Measurements from ENCODE around the gene SLC36A4.
"Not testable (repeated sequence)": the region's sequence is repeated elsewhere in the genome, so short reads cannot be mapped to it uniquely, and the experiment has no call there.

SLC36A4 gene

GRCh38 chr11:93194673-93195291 is 3.0 kb downstream of the SLC36A4 start:
- no peak for DNase-seq (ENCODE audit: low read depth in 3 of 3)

- DNase-seq (ENCODE audit: low read depth in 3 of 3) = no peak
These were observed 4.1 kb downstream of the SLC36A4 start for GRCh38 chr11:93193731-93194130.

- no peak for DNase-seq (ENCODE audit: low read depth in 3 of 3)
These were observed 5.6 kb downstream of the SLC36A4 start for GRCh38 chr11:93192163-93192562.

GRCh38 chr11:93189462-93189861 is 8.3 kb downstream of the SLC36A4 start:
- DNase-seq (ENCODE audit: low read depth in 3 of 3) = no peak

- DNase-seq (ENCODE audit: low read depth in 3 of 3) = no peak
These were observed 9.1 kb downstream of the SLC36A4 start for GRCh38 chr11:93188726-93189125.

GRCh38 chr11:93187290-93187689 is 10.5 kb downstream of the SLC36A4 start:
- no peak for DNase-seq (ENCODE audit: low read depth in 3 of 3)

GRCh38 chr11:93177891-93178290 is 19.9 kb downstream of the SLC36A4 start:
- DNase-seq (ENCODE audit: low read depth in 3 of 3) = not testable (repeated sequence)

GRCh38 chr11:93169950-93170561 is 27.7 kb downstream of the SLC36A4 start:
- no peak for DNase-seq (ENCODE audit: low read depth in 3 of 3)

GRCh38 chr11:93169143-93169542 is 28.6 kb downstream of the SLC36A4 start:
- no peak for DNase-seq (ENCODE audit: low read depth in 3 of 3)

GRCh38 chr11:93166862-93167261 is 30.9 kb downstream of the SLC36A4 start:
- no peak for DNase-seq (ENCODE audit: low read depth in 3 of 3)

- DNase-seq (ENCODE audit: low read depth in 3 of 3) = no peak
These were observed 31.6 kb downstream of the SLC36A4 start for GRCh38 chr11:93166194-93166593.

GRCh38 chr11:93160808-93161207 is 37.0 kb downstream of the SLC36A4 start:
- no peak for DNase-seq (ENCODE audit: low read depth in 3 of 3)

- no peak for DNase-seq (ENCODE audit: low read depth in 3 of 3)
These were observed 37.6 kb downstream of the SLC36A4 start for GRCh38 chr11:93160156-93160555.

- DNase-seq (ENCODE audit: low read depth in 3 of 3) = no peak
These were observed 38.1 kb downstream of the SLC36A4 start for GRCh38 chr11:93159721-93160120.

- DNase-seq (ENCODE audit: low read depth in 3 of 3) = no peak
These were observed 42.1 kb downstream of the SLC36A4 start for GRCh38 chr11:93155738-93156137.

GRCh38 chr11:93145390-93145915 is 52.3 kb downstream of the SLC36A4 start:
- no peak for DNase-seq (ENCODE audit: low read depth in 3 of 3)

GRCh38 chr11:93143800-93144199 is 54.0 kb downstream of the SLC36A4 start:
- DNase-seq (ENCODE audit: low read depth in 3 of 3) = no peak

- no peak for DNase-seq (ENCODE audit: low read depth in 3 of 3)
These were observed 54.6 kb downstream of the SLC36A4 start for GRCh38 chr11:93143186-93143585.

- DNase-seq (ENCODE audit: low read depth in 3 of 3) = no peak
These were observed 64.2 kb downstream of the SLC36A4 start for GRCh38 chr11:93133488-93134109.

GRCh38 chr11:93132836-93133235 is 65.0 kb downstream of the SLC36A4 start:
- no peak for DNase-seq (ENCODE audit: low read depth in 3 of 3)

GRCh38 chr11:93131709-93132108 is 66.1 kb downstream of the SLC36A4 start:
- DNase-seq (ENCODE audit: low read depth in 3 of 3) = no peak

- no peak for DNase-seq (ENCODE audit: low read depth in 3 of 3)
These were observed 69.2 kb downstream of the SLC36A4 start for GRCh38 chr11:93128574-93128973.

GRCh38 chr11:93123351-93123898 is 74.4 kb downstream of the SLC36A4 start:
- DNase-seq (ENCODE audit: low read depth in 3 of 3) = no peak

All from stimulated activated CD4-positive, alpha-beta T cell treated with anti-CD3 and anti-CD28 coated beads, TNF-alpha, amount 100 ng/mL, for 4 hours (primary cell).